Esophagus muscularis mucosa (tissue), 3 donors: ENCODE data around the gene PCNX2.

ENCODE experiments used
- POLR2AphosphoS5 ChIP-seq, 2 donors: sonication (generic); formaldehyde crosslinking; IDR thresholded peaks; one replicate each; pipeline ENCODE4 v1.6.1; 2017; ENCODE audit warnings: antibody characterized with exemption in 2 of 2
- TF ChIP-seq, protein P1 (sequence below), 3 experiments: fragments of 200-600 bp in 2 of 3; fragments of 450-650 bp in 1 of 3; sonication (generic) in 2 of 3; IDR thresholded peaks; one replicate each; pipeline ENCODE4 v1.5.1; 2017 to 2019; ENCODE audit warnings: antibody characterized with exemption in 3 of 3, mild to moderate bottlenecking in 2 of 3, moderate library complexity in 1 of 3

DNA sequence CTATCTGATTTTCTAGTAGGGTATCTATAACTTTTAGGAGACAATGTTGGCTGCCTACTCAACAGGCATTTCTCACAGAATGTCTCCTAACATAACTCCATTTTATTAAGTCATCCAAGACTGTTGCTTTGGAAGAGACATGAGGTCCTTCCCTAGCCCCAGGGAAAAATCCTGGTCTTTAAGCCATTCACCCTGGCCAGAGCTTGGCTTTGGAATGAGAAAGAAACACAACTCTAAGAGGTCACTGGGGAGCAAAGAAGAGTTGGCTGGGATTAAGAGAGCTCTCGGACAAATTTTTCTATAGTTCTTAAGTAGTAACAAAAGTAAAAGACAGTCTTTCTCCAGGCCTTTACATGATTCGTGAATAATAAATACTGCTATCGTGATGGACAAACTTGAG lies 57.9 kb downstream of the PCNX2 start:
- TF ChIP-seq, protein P1, sequence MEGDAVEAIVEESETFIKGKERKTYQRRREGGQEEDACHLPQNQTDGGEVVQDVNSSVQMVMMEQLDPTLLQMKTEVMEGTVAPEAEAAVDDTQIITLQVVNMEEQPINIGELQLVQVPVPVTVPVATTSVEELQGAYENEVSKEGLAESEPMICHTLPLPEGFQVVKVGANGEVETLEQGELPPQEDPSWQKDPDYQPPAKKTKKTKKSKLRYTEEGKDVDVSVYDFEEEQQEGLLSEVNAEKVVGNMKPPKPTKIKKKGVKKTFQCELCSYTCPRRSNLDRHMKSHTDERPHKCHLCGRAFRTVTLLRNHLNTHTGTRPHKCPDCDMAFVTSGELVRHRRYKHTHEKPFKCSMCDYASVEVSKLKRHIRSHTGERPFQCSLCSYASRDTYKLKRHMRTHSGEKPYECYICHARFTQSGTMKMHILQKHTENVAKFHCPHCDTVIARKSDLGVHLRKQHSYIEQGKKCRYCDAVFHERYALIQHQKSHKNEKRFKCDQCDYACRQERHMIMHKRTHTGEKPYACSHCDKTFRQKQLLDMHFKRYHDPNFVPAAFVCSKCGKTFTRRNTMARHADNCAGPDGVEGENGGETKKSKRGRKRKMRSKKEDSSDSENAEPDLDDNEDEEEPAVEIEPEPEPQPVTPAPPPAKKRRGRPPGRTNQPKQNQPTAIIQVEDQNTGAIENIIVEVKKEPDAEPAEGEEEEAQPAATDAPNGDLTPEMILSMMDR (IDR thresholded peaks at IDR 0.05): no peak
- no peak for TF ChIP-seq POLR2AphosphoS5 (IDR thresholded peaks at IDR 0.05)
